ENCODE data around the gene CFTR.

The CFTR gene

GRCh38 chr7:117716707-117717299 is 237.0 kb downstream of the CFTR start:
- Histone ChIP-seq H3K79me2 (ENCODE audit: insufficient read depth, low read length) (no peaks in the 10 kb centered on the region), H3K36me3 (ENCODE audit: insufficient read depth, low read length) (no peaks in the 10 kb centered on the region)
- TF ChIP-seq CTCF (conservative IDR thresholded peaks at IDR 0.05; ENCODE audit: low read length) (no peak), EZH2phosphoT487 (IDR thresholded peaks at IDR 0.05; ENCODE audit: borderline replicate concordance) (no peak)

GRCh38 chr7:117717357-117717756 is 237.5 kb downstream of the CFTR start:
- Histone ChIP-seq H3K9me2 (replicated peaks; ENCODE audit: low read depth, low read length) (no peaks in the 10 kb centered on the region), H3K79me2 (ENCODE audit: insufficient read depth, low read length) (no peaks in the 10 kb centered on the region), H3F3A (ENCODE audit: low read depth) (no peaks in the 10 kb centered on the region), H2AFZ (ENCODE audit: low read length) (no peak overlapping the region), H3K27me3 (ENCODE audit: insufficient read depth, low read length, poor library complexity, severe bottlenecking) (no peaks in the 10 kb centered on the region), H3K36me3 (ENCODE audit: insufficient read depth, low read length) (no peaks in the 10 kb centered on the region), H3K9ac (ENCODE audit: low read depth, low read length, poor library complexity, severe bottlenecking) (no peak overlapping the region), H3K4me1 (ENCODE audit: insufficient read depth, low read length, poor library complexity, severe bottlenecking) (no peaks in the 10 kb centered on the region), H3K9me3 (ENCODE audit: insufficient read depth, low read depth, low read length) (no peaks in the 10 kb centered on the region), H3K4me2 (ENCODE audit: low read depth, low read length, poor library complexity, severe bottlenecking) (no peak overlapping the region), H3K4me3 (ENCODE audit: low read length, poor library complexity, severe bottlenecking) (no peak overlapping the region), H4K20me1 (ENCODE audit: insufficient read depth, low read length, poor library complexity, severe bottlenecking) (no peaks in the 10 kb centered on the region)
- no peak for TF ChIP-seq EZH2phosphoT487 (IDR thresholded peaks at IDR 0.05; ENCODE audit: borderline replicate concordance)
- no peak for TF ChIP-seq CTCF (conservative IDR thresholded peaks at IDR 0.05; ENCODE audit: low read length)

More at GRCh38 chr7:117716707-117717299, 237.0 kb downstream of the CFTR start:
- H3K9me3 ChIP-seq (ENCODE audit: insufficient read depth, low read depth, low read length) = no peaks in the 10 kb centered on the region
- no peaks in the 10 kb centered on the region for H3K4me1 ChIP-seq (ENCODE audit: insufficient read depth, low read length, poor library complexity, severe bottlenecking)
- H3F3A ChIP-seq (ENCODE audit: low read depth) = no peaks in the 10 kb centered on the region
- no peaks in the 10 kb centered on the region for H3K9me2 ChIP-seq (replicated peaks; ENCODE audit: low read depth, low read length)
- no peak overlapping the region for H3K4me2 ChIP-seq (ENCODE audit: low read depth, low read length, poor library complexity, severe bottlenecking)
- H3K27me3 ChIP-seq (ENCODE audit: insufficient read depth, low read length, poor library complexity, severe bottlenecking) = no peaks in the 10 kb centered on the region
- H4K20me1 ChIP-seq (ENCODE audit: insufficient read depth, low read length, poor library complexity, severe bottlenecking) = no peaks in the 10 kb centered on the region
- no peak overlapping the region for H3K4me3 ChIP-seq (ENCODE audit: low read length, poor library complexity, severe bottlenecking)
- no peak overlapping the region for H3K9ac ChIP-seq (ENCODE audit: low read depth, low read length, poor library complexity, severe bottlenecking)
- 0 out of 2 replicates have a peak overlapping the region, but pooled peaks have one; percentile 59 for H2AFZ ChIP-seq (ENCODE audit: low read length)
